Right cardiac atrium (tissue), 5 donors: ENCODE results near the gene MAP2K6. TPM values are rescaled to one million over a fixed set of nuclear protein-coding genes. Genes with fewer than 3 reads are reported as not detected.

ENCODE experiments used
- ATAC-seq, 2 donors: fragments of 200-7000 bp; cut with Tn5 transposase; one replicate each; pipeline versions ENCODE4 v1.8.0 to v1.9.1; 2020; ENCODE audit warnings: moderate library complexity in 2 of 2, mild to moderate bottlenecking in 1 of 2
- DNase-seq, 3 donors: peaks; one replicate each; pipeline ENCODE4 v3.0.0-alpha.2; 2020
- H3K27ac ChIP-seq: one replicate; pipeline ENCODE4 v1.5.1; 2013; ENCODE audit warnings: mild to moderate bottlenecking, low read length, control low read depth, moderate library complexity
- H3K27me3 ChIP-seq: one replicate; pipeline ENCODE4 v1.6.1; 2013; ENCODE audit not compliant: control insufficient read depth, insufficient read depth
- H3K4me1 ChIP-seq: one replicate; pipeline ENCODE4 v1.6.1; 2013; ENCODE audit warnings: low read length; ENCODE audit not compliant: control insufficient read depth, insufficient read depth
- H3K4me3 ChIP-seq: one replicate; pipeline ENCODE4 v1.5.1; 2013; ENCODE audit warnings: low read length, control low read depth
- H3K9me3 ChIP-seq: one replicate; pipeline ENCODE4 v1.6.1; 2013; ENCODE audit warnings: low read length; ENCODE audit not compliant: control insufficient read depth
- WGBS: extraction: QIAGEN DNeasy Blood & Tissue Kit; methylation state at CpG from one replicate; pipeline ENCODE4 v1.1.7; 2013; 5-methylcytosine and 5-hydroxymethylcytosine counted together
- intact Hi-C, 4 donors: fragments of 100-400 bp; cut with DNase I; formaldehyde crosslinking; loops; one replicate each; pipeline versions ENCODE4 v1.11.0 to v1.14.0; 2022 to 2023
- long read RNA-seq, 4 donors: library from polyadenylated mRNA; unstranded; transcript quantifications; one replicate each; pipeline ENCODE4 v2.0.0, GENCODE V29; 2020 to 2021
- polyA plus RNA-seq: library from polyadenylated mRNA; stranded (reverse); fragments of 200-250 nt; gene quantifications from one replicate; pipeline ENCODE4 v1.2.3, GENCODE V29; 2013
- total RNA-seq, 4 donors: library from RNA; stranded (reverse); fragmentation: NEBNext Ultra II Directional; extraction: Animal tissue kit (Norgen Biotek cat#: 25700); gene quantifications; one replicate each; pipeline ENCODE4 v1.2.1, GENCODE V29; 2021
- donor health status: healthy with polysubstance abuse.
- donor health status: DM: no; HTN: yes; CAD: no.
- donor health status: DM: no; HTN: no; CAD: no.
- donor health status: DM: no; HTN: yes; CAD: no; lungs with severe emphysema.
- donor health status: DM: yes; HTN: yes; CAD: no.

MAP2K6 gene
- total RNA-seq (1 to 10 TPM; 2.1 to 4.1 (median 3.2) TPM), polyA plus RNA-seq (0.72 TPM)
- long read RNA-seq, donor 1, full-length matches to known transcripts: 1 of 2 reads
- long read RNA-seq, donor 1, partial matches to known transcripts: 0 of 2 reads
- long read RNA-seq, donor 1, other reads (novel, unspliced or antisense): 1 of 2 reads
- long read RNA-seq, donor 2, partial matches to known transcripts: 0 of 1 reads
- long read RNA-seq, donor 2, other reads (novel, unspliced or antisense): 1 of 1 reads
- long read RNA-seq, donor 3, partial matches to known transcripts: 0 of 5 reads
- long read RNA-seq, donor 3, other reads (novel, unspliced or antisense): 4 of 5 reads
- long read RNA-seq, donor 4: 0 reads

GRCh38 chr17:69414408-69415274 is at the start of gene MAP2K6:
Gene MAP2K6 (plus strand): TSS chr17:69414697. CDS start chr17:69414985, 288 bp downstream.
- peak; percentile 86 to 93 (median 91) for DNase-seq
- under 1% methylated on average over 27 of the region's 27 CpGs for WGBS
- H3K27me3 ChIP-seq: no peaks in the 10 kb centered on the region
- peak within 1 kb of the TSS; percentile 73 for H3K4me3 ChIP-seq
- no peak within 1 kb of the TSS for H3K27ac ChIP-seq
- no peaks in the 10 kb centered on the region for H3K4me1 ChIP-seq
- ATAC-seq: peak; percentile 98 to 99
- intact Hi-C loops: loop anchor here in 3 of 4 donors (10.0 kb wide), 2 partner anchors 90 to 110 kb away; partner anchors contain the start of gene ABCA5 (in 1 of the 3)
- H3K9me3 ChIP-seq: no peaks in the 10 kb centered on the region

GRCh38 chr17:69367298-69367697 is 47.2 kb upstream of the MAP2K6 start:
- Histone ChIP-seq H3K4me1 (no peaks in the 10 kb centered on the region), H3K9me3 (no peaks in the 10 kb centered on the region), H3K27me3 (no peaks in the 10 kb centered on the region), H3K27ac (no peak overlapping the region), H3K4me3 (no peak overlapping the region)
- intact Hi-C loops: no loop called here
- WGBS: 54% methylated on average over 3 of the region's 3 CpGs
- DNase-seq: no peak
- no peak for ATAC-seq

GRCh38 chr17:69373069-69373468 is 41.4 kb upstream of the MAP2K6 start:
- H3K27ac ChIP-seq: no peak overlapping the region
- H3K4me3 ChIP-seq: no peak overlapping the region
- WGBS: 96% methylated on average over 2 of the region's 2 CpGs
- H3K27me3 ChIP-seq: no peaks in the 10 kb centered on the region
- DNase-seq (no peak), ATAC-seq (no peak)
- no peaks in the 10 kb centered on the region for H3K4me1 ChIP-seq
- intact Hi-C loops: no loop called here
- no peaks in the 10 kb centered on the region for H3K9me3 ChIP-seq

- no peaks in the 10 kb centered on the region for H3K9me3 ChIP-seq
- no peak overlapping the region for H3K4me3 ChIP-seq
- ATAC-seq: no peak
- intact Hi-C loops: no loop called here
- no peak for DNase-seq
- H3K27ac ChIP-seq: no peak overlapping the region
- no peaks in the 10 kb centered on the region for H3K4me1 ChIP-seq
- no peaks in the 10 kb centered on the region for H3K27me3 ChIP-seq
- 63% methylated on average over 2 of the region's 2 CpGs for WGBS
Observed at GRCh38 chr17:69375229-69375628, 39.3 kb upstream of the MAP2K6 start.

- Histone ChIP-seq H3K4me1 (no peaks in the 10 kb centered on the region), H3K27ac (no peak overlapping the region), H3K9me3 (no peaks in the 10 kb centered on the region), H3K4me3 (no peak overlapping the region), H3K27me3 (no peaks in the 10 kb centered on the region)
- intact Hi-C loops: no loop called here
- DNase-seq (no peak), ATAC-seq (no peak)
- 87% methylated on average over 7 of the region's 7 CpGs for WGBS
Observed at GRCh38 chr17:69388822-69389442, 25.6 kb upstream of the MAP2K6 start.

DNA sequence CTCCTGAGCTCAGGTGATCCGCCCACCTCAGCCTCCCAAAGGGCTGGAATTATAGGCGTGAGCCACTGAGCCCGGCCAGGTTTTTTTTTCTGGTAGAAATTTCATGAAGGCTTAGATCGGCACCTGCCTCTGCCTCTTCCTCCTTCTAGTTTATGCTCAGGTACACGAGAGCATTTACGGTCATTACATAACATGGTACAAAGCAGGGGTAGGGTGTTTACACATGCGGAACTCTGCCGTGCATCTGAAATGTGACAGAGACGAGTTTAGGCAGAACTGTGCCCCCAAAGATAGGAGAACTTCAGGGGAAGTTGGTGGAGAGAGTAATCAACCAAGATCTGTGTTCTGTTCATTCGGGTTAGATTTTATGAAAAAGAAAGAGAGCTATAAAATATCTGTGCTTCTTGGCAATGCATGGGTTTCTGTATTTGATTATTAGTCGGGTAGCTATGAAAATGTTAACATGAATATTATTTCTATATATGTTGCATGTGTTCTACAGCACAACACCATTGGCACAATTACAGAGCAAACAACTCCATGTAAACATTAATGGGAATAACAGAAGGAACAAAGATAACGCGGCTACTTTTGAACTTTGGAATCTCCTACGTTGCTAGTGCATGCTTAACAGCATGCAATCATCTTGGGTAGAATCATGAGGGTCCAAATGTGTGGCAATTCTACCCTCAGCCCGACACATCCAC is 23.5 kb upstream of the MAP2K6 start:
- Histone ChIP-seq H3K27ac (no peak overlapping the region), H3K4me1 (no peaks in the 10 kb centered on the region), H3K4me3 (no peak overlapping the region), H3K27me3 (no peaks in the 10 kb centered on the region), H3K9me3 (no peaks in the 10 kb centered on the region)
- ATAC-seq: no peak
- WGBS: 75% methylated on average over 15 of the region's 15 CpGs
- intact Hi-C loops: no loop called here
- no peak for DNase-seq

GRCh38 chr17:69401251-69401650 is 13.2 kb upstream of the MAP2K6 start:
- Histone ChIP-seq H3K4me3 (no peak overlapping the region), H3K27me3 (no peaks in the 10 kb centered on the region), H3K9me3 (no peaks in the 10 kb centered on the region), H3K27ac (no peak overlapping the region), H3K4me1 (no peaks in the 10 kb centered on the region)
- 63% methylated on average over 3 of the region's 3 CpGs for whole genome bisulfite sequencing
- intact Hi-C loops: no loop called here
- no peak for DNase-seq
- ATAC-seq: no peak

GRCh38 chr17:69402052-69402451 is 12.4 kb upstream of the MAP2K6 start:
- Histone ChIP-seq H3K4me3 (no peak overlapping the region), H3K27ac (no peak overlapping the region), H3K4me1 (no peaks in the 10 kb centered on the region), H3K9me3 (no peaks in the 10 kb centered on the region), H3K27me3 (no peaks in the 10 kb centered on the region)
- ATAC-seq: no peak
- 88% methylated on average over 7 of the region's 7 CpGs for WGBS
- intact Hi-C loops: no loop called here
- DNase-seq: no peak

DNA sequence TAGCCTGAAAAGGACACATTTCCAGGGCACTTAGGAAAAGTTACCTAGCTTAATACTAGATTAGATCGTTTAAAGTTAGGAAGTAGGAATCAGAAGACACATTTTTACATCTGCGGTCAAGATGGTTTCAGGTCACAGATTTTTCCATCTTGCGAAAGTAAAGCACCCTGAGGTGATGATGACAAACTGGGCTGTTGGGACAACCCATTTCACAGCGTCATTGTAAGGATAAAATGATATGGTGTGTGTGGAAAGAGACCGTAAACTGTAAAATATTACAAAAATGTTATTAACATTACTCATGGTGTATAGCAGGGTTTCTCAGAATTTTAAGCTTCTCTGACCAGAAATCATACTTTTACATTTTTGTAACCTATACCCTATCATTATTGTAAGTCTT is 10.1 kb upstream of the MAP2K6 start:
- Histone ChIP-seq H3K27ac (no peak overlapping the region), H3K27me3 (no peaks in the 10 kb centered on the region), H3K9me3 (no peaks in the 10 kb centered on the region), H3K4me3 (no peak overlapping the region), H3K4me1 (no peaks in the 10 kb centered on the region)
- WGBS: 87% methylated on average over 5 of the region's 5 CpGs
- DNase-seq (no peak), ATAC-seq (no peak)
- intact Hi-C loops: no loop called here

DNA sequence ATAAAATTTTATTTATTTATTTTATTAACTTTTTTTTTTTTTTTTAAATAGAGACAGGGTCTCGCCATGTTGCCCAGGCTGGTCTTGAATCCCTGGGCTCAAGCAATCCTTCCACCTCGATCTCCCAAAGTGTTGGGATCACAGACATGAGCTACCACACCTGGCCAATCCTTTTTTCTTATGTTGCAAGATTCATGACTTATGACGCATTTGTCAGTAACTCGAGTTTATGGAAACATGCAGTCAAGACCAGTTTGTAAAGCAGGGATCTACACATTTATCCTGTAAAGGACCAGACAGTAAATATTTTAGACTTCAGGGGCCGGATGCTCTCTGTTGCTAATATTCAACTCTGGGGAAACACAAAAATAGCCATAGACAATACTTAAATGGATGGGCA is 9.4 kb upstream of the MAP2K6 start:
- Histone ChIP-seq H3K4me1 (no peaks in the 10 kb centered on the region), H3K9me3 (no peaks in the 10 kb centered on the region), H3K4me3 (no peak overlapping the region), H3K27me3 (no peaks in the 10 kb centered on the region), H3K27ac (no peak overlapping the region)
- ATAC-seq: no peak
- intact Hi-C loops: no loop called here
- 92% methylated on average over 5 of the region's 5 CpGs for WGBS
- no peak for DNase-seq
